Transverse colon (tissue), 4 donors: ENCODE measurements around the gene CTCF. TPM values are rescaled to one million over a fixed set of nuclear protein-coding genes. Genes with fewer than 3 reads are reported as not detected.
A peak's percentile ranks its signal among the peaks of the same experiment; 100 is the strongest.

Experiments
- DNase-seq: peaks from one replicate; pipeline ENCODE4 v3.0.0-alpha.2; 2019
- H3K27ac ChIP-seq, 4 donors: fragments of 200-600 bp; sonication (generic); 2 replicates each; pipeline ENCODE4 v1.5.1; 2016 to 2018; ENCODE audit warnings: inconsistent platforms in 4 of 4
- H3K27me3 ChIP-seq: fragments of 200-600 bp; sonication (generic); 2 replicates; pipeline ENCODE4 v1.5.1; 2017; ENCODE audit warnings: inconsistent platforms
- H3K36me3 ChIP-seq, 4 donors: fragments of 200-600 bp; sonication (generic); 2 replicates each; pipeline ENCODE4 v1.5.1; 2017 to 2019; ENCODE audit warnings: inconsistent platforms in 4 of 4
- H3K4me1 ChIP-seq, 4 donors: fragments of 200-600 bp; sonication (generic); 2 replicates each; pipeline ENCODE4 v1.5.1; 2017 to 2020; ENCODE audit warnings: inconsistent platforms in 4 of 4
- H3K4me3 ChIP-seq, 4 donors: fragments of 200-600 bp; sonication (generic); 1 replicate in 1 of 4; 2 replicates in 3 of 4; pipeline versions ENCODE4 v1.5.1 to v1.6.1; 2017 to 2019; ENCODE audit warnings: inconsistent platforms in 4 of 4
- H3K9me3 ChIP-seq, 2 donors: fragments of 200-600 bp; sonication (generic); 2 replicates each; pipeline ENCODE4 v1.5.1; 2017 to 2019; ENCODE audit warnings: inconsistent platforms in 2 of 2
- CTCF ChIP-seq, 5 experiments: fragments of 200-600 bp in 3 of 5; fragments of 450-650 bp in 2 of 5; sonication (generic) in 3 of 5; IDR thresholded peaks; 1 replicate in 2 of 5; 2 replicates in 3 of 5; pipeline ENCODE4 v1.5.1; 2016 to 2017; ENCODE audit warnings: antibody characterized with exemption in 5 of 5, inconsistent platforms in 3 of 5, mild to moderate bottlenecking in 2 of 5, moderate library complexity in 1 of 5
- EP300 ChIP-seq: sonication (generic); formaldehyde crosslinking; IDR thresholded peaks from one replicate; pipeline ENCODE4 v1.6.1; 2017; ENCODE audit warnings: antibody characterized with exemption, low read depth
- POLR2A ChIP-seq: fragments of 450-650 bp; IDR thresholded peaks from one replicate; pipeline ENCODE4 v1.6.1; 2016; ENCODE audit warnings: antibody characterized with exemption, mild to moderate bottlenecking, moderate library complexity
- POLR2AphosphoS5 ChIP-seq, 3 donors: sonication (generic); formaldehyde crosslinking; IDR thresholded peaks; one replicate each; pipeline ENCODE4 v1.6.1; 2016; ENCODE audit warnings: antibody characterized with exemption in 3 of 3
- WGBS, 2 donors: methylation state at CpG; one replicate each; pipeline ENCODE4 v1.1.5; 2018; ENCODE audit warnings: low coverage in 1 of 2; 5-methylcytosine and 5-hydroxymethylcytosine counted together
- in situ Hi-C, 4 donors: fragments of 200-750 bp; cut with MboI; loops; one replicate each; pipeline versions ENCODE4 v1.15.0 to v1.15.1; 2017; ENCODE audit warnings: low sequenced_read_pairs in 3 of 4, low pct_ligation_motif_present in 1 of 4, low pct_unique_long_range_greater_than_20kb in 1 of 4
- intact Hi-C: fragments of 100-400 bp; cut with DNase I; formaldehyde crosslinking; loops from one replicate; pipeline ENCODE4 v1.15.1; 2023; ENCODE audit warnings: low total_unique reads
- total RNA-seq, 4 donors: library from RNA; depleted of rRNA; stranded (reverse); fragments of >200 nt; gene quantifications; one replicate each; pipeline ENCODE4 v1.1.0, GENCODE V29; 2016

Gene CTCF
- total RNA-seq, 4 donors from 2014 or later: 40.0 to 46.8 (median 41.9) TPM

GRCh38 chr16:67641779-67642708 is 79.7 kb downstream of the CTCF start:
- no peak for TF ChIP-seq EP300
- TF ChIP-seq POLR2AphosphoS5 (IDR thresholded peaks at IDR 0.05): peak in 2 of 3 donors; percentile 30 to 36
- in situ Hi-C loops: loop anchor here in 1 of 4 donors (10.0 kb wide), 1 partner anchor 87 kb away; no protein-coding TSS in a partner anchor
- peaks cover 0 to 20% (median 9%) of the 10 kb centered on the region in 4 donors for H3K36me3 ChIP-seq
- H3K4me3 ChIP-seq: no peak overlapping the region
- H3K9me3 ChIP-seq: no peaks in the 10 kb centered on the region
- peaks cover 0 to 18% (median 8%) of the 10 kb centered on the region in 4 donors for H3K4me1 ChIP-seq
- intact Hi-C loops: loop anchor here (5.0 kb wide), 1 partner anchor 95 kb away; no protein-coding TSS in a partner anchor
- 38 to 51% methylated on average over 1 to 5 of the region's 10 CpGs for WGBS, 2 donors
- no peak for DNase-seq
- peak overlapping the region in 1 of 4 donors; percentile 23 for H3K27ac ChIP-seq
- H3K27me3 ChIP-seq: peaks cover 34% of the 10 kb centered on the region

- no peaks in the 10 kb centered on the region for H3K9me3 ChIP-seq
- peaks cover 0 to 22% (median 8%) of the 10 kb centered on the region in 4 donors for H3K4me1 ChIP-seq
- H3K36me3 ChIP-seq: peaks cover 0 to 5% (median under 1%) of the 10 kb centered on the region in 4 donors
- no peak overlapping the region for H3K4me3 ChIP-seq
- H3K27ac ChIP-seq: no peak overlapping the region
- intact Hi-C loops (loop anchor here (5.0 kb wide), 1 partner anchor 97 kb away; no protein-coding TSS in a partner anchor), in situ Hi-C loops (loop anchor here in 1 of 4 donors (10.0 kb wide), 1 partner anchor 89 kb away; no protein-coding TSS in a partner anchor)
- TF ChIP-seq POLR2AphosphoS5 (IDR thresholded peaks at IDR 0.05): no peak
- no peak for TF ChIP-seq CTCF (IDR thresholded peaks at IDR 0.05)
- no peak for TF ChIP-seq EP300
- no peak for TF ChIP-seq POLR2A
- H3K27me3 ChIP-seq: peaks cover 54% of the 10 kb centered on the region
- DNase-seq: no peak
- 89% methylated on average over 9 of the region's 9 CpGs; no CpG with 5 or more reads in 1 of the 2 donors for WGBS, 2 donors
Observed at GRCh38 chr16:67644038-67644437, 81.7 kb downstream of the CTCF start.

- H3K27ac ChIP-seq: peak overlapping the region in 2 of 4 donors; percentile 19 to 35
- WGBS, 2 donors: 58% methylated on average over 9 of the region's 15 CpGs; no CpG with 5 or more reads in 1 of the 2 donors
- H3K4me3 ChIP-seq: peak overlapping the region in 3 of 4 donors; percentile 18 to 50 (median 39)
- no peak for DNase-seq
- no peaks in the 10 kb centered on the region for H3K36me3 ChIP-seq
- TF ChIP-seq CTCF (IDR thresholded peaks at IDR 0.05): no peak
- in situ Hi-C loops: loop anchor here in 1 of 4 donors (10.0 kb wide), 1 partner anchor 91 kb away; no protein-coding TSS in a partner anchor
- no peaks in the 10 kb centered on the region for H3K9me3 ChIP-seq
- H3K27me3 ChIP-seq: peaks cover 68% of the 10 kb centered on the region
- intact Hi-C loops: no loop called here
- H3K4me1 ChIP-seq: peaks cover 0 to 28% (median 11%) of the 10 kb centered on the region in 4 donors
Observed at GRCh38 chr16:67645397-67646121, 83.2 kb downstream of the CTCF start.

- H3K4me3 ChIP-seq: no peak overlapping the region
- no peak for DNase-seq
- H3K27ac ChIP-seq: no peak overlapping the region
- 76% methylated on average over 15 of the region's 15 CpGs; no CpG with 5 or more reads in 1 of the 2 donors for WGBS, 2 donors
- no peaks in the 10 kb centered on the region for H3K36me3 ChIP-seq
- H3K27me3 ChIP-seq: peaks cover 85% of the 10 kb centered on the region
- in situ Hi-C loops: loop anchor here in 1 of 4 donors (10.0 kb wide), 1 partner anchor 92 kb away; no protein-coding TSS in a partner anchor
- no peaks in the 10 kb centered on the region for H3K9me3 ChIP-seq
- TF ChIP-seq CTCF (IDR thresholded peaks at IDR 0.05) (no peak), POLR2A (no peak), EP300 (no peak), POLR2AphosphoS5 (IDR thresholded peaks at IDR 0.05) (no peak)
- peaks cover 0 to 24% (median 11%) of the 10 kb centered on the region in 4 donors for H3K4me1 ChIP-seq
- intact Hi-C loops: no loop called here
Observed at GRCh38 chr16:67647111-67647651, 84.9 kb downstream of the CTCF start.
